HG03378 (cell line): ENCODE results near the gene DDAH2.

ENCODE experiments used
- ATAC-seq: cut with Tn5 transposase; IDR thresholded peaks from one replicate; pipeline ENCODE4 v1.9.1; 2021; ENCODE audit warnings: mild to moderate bottlenecking, moderate library complexity; ENCODE audit not compliant: unreplicated experiment

DDAH2 gene

GRCh38 chr6:31761343-31761742 lies 32.2 kb upstream of the DDAH2 start:
- no peak for ATAC-seq

- ATAC-seq: no peak
Observed at GRCh38 chr6:31760790-31761189, 31.7 kb upstream of the DDAH2 start.

DNA sequence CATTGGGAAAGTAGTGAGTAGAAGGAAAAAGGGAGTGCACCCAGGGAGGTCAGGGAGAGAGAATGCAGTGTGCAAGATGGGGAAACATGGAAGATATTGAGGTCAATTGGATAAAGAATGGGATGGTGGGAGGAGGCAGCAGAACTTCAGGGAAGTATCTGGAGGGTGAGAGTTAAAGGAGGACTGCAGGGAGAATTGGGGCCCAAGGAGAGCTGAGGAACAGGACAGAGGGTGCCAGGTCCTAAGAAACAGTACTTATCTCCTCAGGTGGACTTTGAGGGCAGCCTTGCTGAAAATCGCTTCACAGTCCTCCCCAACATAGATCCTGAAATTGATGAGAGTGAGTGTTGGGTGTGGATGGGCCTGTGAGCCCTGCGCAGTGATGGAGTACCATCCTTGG lies 29.2 kb upstream of the DDAH2 start:
- no peak for ATAC-seq

DNA sequence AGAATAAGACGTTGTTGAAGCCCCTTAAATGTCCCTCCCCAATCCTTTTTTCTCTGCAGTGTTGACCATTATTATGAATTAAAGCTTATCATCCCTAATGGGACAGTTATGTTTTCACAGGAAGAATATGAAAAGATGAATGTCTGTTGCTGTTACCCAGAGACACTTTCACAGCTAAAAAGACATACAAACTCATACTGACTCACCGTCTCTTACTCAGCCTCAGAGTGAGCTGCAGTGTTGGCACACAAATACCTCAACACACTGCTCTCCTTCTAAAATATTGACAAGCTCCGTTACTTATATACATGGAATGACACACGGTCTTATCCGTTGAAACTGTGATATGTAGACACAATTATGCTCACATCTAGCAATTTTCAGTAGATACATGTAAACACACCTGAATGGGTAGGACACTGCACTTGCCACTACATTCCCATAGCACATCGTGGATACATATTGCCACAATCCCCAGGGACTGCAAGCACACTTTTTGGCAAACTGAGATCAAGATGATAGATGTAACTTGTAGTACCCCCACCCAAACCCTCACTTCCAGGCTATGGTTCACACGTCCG lies 23.7 kb upstream of the DDAH2 start:
- ATAC-seq: no peak

DNA sequence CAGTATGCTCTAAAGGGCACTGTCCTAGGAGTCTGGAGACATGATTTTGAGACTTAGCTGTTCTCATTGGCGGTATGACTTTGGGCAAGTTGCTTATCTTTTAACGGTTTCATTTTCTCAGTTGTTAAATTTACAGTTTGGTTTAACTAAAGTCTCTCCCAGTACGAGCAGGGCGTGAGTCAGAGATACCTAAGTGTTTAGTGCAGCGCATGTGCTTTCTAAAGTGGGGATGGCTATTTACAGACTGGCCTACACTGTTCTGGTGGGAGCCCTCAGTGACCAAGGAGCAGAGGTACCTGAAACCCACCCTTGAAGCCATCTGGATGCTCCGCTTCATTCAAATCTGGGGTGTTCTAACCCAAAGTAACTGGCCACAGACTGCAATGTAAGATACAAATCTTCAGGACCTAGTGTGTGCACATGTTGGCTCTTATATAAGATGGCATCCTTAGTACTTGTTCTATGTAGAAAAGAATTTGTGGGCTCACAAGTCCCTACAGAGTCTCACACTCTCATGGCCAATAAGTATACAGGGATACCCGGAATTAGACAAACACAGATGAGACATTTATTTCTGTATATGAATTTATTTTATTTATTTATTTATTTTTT lies 21.4 kb upstream of the DDAH2 start:
- ATAC-seq: no peak

GRCh38 chr6:31749301-31750036 lies 20.4 kb upstream of the DDAH2 start:
- no peak for ATAC-seq

GRCh38 chr6:31744422-31744821 lies 15.3 kb upstream of the DDAH2 start:
- no peak for ATAC-seq

DNA sequence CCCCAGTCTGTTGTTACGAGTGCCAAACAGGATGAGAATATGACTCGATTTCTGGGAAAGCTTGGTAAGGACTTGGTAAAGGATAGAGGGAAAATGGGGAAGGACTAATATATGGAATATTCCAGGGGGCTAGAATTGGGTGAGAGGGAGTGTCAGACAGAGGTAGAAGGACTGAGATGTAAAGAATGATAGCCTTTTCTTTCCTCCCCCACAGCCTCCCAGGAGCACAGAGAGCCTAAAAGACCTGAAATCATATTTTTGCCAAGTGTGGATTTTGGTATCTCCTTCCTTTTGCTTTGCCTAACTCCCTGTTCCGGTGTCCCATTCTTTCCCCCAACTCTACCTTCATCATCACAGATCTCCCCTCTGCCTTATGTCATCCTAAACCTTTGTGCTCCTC lies 13.8 kb upstream of the DDAH2 start:
- no peak for ATAC-seq

DNA sequence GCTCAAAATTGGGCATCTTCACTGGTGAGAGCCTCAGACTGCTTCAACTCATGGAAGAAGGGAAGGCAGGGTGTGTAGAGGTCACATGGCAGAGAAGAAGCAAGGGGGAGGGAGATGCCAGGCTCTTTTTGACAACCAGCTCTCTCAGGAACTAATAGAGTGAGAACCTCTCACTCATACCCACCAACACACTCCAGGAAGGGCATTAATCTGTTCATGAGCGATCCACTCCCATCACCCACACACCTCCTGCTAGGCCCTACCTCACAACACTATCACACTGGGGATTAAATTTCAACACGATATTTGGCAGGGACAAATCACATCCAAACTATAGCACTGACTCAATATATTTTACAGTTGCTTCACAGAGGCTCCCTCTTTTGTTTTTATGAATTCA lies 12.7 kb upstream of the DDAH2 start:
- ATAC-seq: no peak

GRCh38 chr6:31740397-31741223 lies 11.5 kb upstream of the DDAH2 start:
- no peak for ATAC-seq

DNA sequence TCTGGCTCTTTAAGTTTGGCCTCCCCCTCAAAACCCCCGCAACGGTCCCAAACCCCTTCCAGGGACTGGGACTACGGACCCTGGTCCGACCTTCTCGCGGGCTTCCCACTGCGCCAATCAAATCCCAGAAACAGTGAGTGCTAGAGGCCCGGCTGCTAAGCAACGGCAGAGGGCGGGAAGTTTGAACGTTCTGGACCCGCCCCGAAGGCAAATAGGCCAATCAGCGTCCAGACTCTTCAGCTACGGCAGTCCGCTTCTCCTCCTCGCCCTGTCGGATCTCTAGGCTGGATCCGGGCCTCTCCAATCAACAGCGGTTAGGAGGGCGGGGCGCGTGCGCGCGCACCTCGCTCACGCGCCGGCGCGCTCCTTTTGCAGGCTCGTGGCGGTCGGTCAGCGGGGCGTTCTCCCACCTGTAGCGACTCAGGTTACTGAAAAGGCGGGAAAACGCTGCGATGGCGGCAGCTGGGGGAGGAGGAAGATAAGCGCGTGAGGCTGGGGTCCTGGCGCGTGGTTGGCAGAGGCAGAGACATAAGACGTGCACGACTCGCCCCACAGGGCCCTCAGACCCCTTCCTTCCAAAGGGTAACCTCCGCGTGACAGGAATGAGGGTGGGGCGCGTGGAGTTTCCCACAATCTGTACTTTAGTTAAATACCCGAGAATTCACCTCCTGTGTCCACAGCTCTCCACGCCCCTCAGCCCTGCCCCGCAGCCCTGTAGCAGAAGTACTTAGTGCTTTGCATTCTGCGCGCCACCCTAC lies 10.7 kb upstream of the DDAH2 start, which contains the start of gene MSH5:
MSH5 (plus strand) TSS at position 367 of the 758 bp plus-strand sequence. CDS start 462 bp downstream, outside the sequence.
- ATAC-seq: peak; percentile 65

GRCh38 chr6:31737991-31738979 lies 9.2 kb upstream of the DDAH2 start:
- ATAC-seq: no peak

DNA sequence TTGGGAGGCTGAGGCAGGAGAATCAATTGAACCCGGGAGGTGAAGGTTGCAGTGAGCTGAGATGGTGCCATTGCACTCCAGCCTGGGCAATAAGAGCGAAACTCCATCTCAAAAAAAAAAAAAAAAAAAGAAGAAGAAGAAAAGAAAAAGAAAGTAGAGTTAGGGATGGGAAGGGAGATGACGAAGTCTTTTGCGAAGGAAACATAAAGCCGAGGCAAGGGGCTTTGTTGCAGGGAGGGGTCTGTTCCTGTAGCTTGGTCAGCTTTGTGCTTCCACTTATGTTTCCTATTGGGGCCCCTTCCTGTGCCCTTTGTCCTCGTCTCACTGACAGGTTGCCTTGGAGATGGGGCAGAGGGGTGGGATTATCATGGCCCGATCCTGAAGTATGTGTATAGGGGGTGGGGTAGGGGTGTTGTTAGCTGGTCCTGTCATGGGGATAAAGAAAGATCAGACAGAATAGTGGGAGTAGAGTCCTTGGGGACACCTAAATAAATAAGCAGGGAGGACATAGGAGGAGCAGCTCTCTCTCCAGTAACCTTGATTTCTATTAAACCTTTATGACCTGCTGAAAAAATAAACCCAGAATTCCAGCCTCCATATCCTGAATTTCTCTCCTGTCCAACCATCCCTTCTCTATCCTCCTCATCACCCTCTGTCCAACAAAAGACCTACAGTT lies 8.4 kb upstream of the DDAH2 start:
- ATAC-seq: no peak

DNA sequence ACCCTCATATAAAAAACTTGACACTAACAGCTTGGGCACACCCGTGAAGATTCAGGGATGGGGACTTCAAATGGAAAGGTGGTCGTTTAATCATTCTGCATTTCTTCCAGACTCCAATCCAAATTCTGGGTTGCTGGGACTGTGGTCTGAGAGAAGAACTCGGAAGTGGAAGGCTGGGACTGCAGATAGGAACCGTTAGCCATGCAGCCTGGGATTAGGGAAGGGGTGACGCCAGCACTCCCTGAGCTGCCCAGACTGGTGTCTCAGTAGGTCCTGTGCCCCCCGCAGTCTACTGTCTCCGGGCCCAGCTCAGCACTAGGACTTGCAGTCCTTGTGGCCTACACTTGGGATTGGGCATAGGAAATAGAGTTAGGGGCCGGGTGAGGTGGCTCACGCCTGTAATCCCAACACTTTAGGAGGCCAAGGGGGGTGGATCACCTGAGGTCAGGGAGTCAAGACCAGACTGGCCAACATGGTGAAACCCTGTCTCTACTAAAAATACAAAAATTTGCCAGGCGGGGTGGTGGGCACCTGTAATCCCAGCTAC lies 7.7 kb upstream of the DDAH2 start:
- no peak for ATAC-seq

DNA sequence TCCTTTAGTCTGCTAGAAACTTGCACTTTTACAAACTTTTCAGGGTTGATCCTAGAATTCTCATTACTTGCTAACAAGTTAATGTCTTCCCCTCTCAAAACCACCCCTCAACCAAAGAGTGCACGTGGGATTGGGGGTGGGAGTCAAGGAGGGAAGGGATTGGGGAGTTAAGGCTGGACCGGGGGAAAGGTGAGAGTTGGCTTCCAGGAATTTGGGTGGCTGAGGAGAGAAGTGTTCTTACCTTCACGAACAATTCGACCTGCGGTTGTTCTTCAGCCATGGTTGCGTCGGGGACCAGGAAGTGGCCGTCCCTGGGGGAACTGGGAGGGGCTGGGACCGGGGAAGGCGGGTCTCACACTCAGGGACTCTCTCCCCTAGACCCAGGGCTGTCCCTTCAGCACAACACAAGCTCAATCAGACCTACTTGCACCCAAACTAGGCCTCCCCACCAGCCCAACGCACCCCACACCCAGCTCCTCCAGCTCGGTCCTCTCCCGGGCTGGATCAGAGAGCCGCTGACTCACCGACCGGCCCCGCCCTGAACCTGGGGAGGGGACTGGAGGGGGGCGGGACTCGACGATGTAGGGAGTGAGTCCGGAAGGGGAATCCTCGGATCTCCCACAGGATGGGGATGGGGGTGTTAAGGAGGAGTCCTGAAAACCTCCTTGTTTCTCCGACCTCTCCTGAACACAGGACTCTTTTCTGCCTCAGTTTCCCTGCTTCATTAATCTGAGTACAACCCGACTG lies 7.1 kb upstream of the DDAH2 start, which contains the start of gene CLIC1:
CLIC1 (minus strand) TSS at position 510 of the 747 bp plus-strand sequence; CDS start at position 280, 230 bp downstream.
- ATAC-seq: no peak

DNA sequence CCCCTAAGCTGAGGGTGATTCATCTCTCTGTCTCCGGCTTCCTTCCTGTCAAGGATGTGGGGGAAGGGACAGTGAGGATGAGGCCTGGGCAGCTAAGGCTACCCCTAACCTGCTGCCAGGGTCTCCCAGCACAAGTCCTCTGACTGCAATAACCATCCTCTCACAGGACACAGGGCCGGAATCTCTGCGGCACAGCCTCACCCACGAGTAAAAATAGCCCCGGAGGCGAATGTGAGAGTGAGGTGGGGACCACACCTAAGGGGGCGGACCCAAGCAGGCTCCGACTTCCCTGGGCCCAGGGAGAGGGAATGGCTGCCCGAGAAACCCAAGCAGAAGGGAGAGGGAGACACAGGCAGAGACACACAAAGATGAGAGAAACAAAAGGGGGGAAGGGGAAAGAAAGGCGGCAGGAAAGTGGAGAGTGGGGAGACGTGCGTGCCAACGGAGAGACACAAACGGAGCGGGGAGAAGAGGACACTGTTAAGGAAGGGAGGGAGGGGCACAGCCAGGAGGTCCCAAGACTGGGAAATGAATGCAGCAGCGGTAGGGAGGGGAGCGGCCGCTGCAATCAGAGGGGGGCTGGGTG lies 5.8 kb upstream of the DDAH2 start:
- ATAC-seq: no peak

GRCh38 chr6:31734247-31734820 lies 5.2 kb upstream of the DDAH2 start:
- ATAC-seq: no peak
